Neural cell (in vitro differentiated cells): Measurements from ENCODE around the gene C14orf119.

Experiments used
- CTCF ChIP-seq: fragments of 450-650 bp; IDR thresholded peaks from 2 replicates; pipeline ENCODE4 v1.5.1; 2014; ENCODE audit warnings: antibody characterized with exemption, mild to moderate bottlenecking, moderate library complexity; ENCODE audit not compliant: poor library complexity, severe bottlenecking
- POLR2AphosphoS5 ChIP-seq: IDR thresholded peaks from 2 replicates; pipeline ENCODE4 v1.6.1; 2012
- REST ChIP-seq: IDR thresholded peaks from 2 replicates; pipeline ENCODE4 v1.6.1; 2012; ENCODE audit warnings: borderline replicate concordance

- TF ChIP-seq CTCF (no peak), REST (no peak), POLR2AphosphoS5 (no peak)
Observed at GRCh38 chr14:23067847-23068788, 27.2 kb upstream of the C14orf119 start.
